Coronary artery (tissue), 2 donors: ENCODE measurements around the gene UROC1.

ENCODE experiments used
- DNase-seq: peaks from one replicate; pipeline ENCODE4 v3.0.0-alpha.2; 2017; ENCODE audit warnings: low spot score
- H3K27ac ChIP-seq, 2 donors: fragments of 200-600 bp; sonication (generic); one replicate each; pipeline ENCODE4 v1.5.1; 2016 to 2019
- H3K4me3 ChIP-seq: fragments of 200-600 bp; sonication (generic); 2 replicates; pipeline ENCODE4 v1.5.1; 2016; ENCODE audit warnings: mild to moderate bottlenecking, moderate library complexity
- TF ChIP-seq, protein P1 (sequence below): fragments of 200-600 bp; sonication (generic); IDR thresholded peaks from one replicate; pipeline ENCODE4 v1.5.1; 2019; ENCODE audit warnings: antibody characterized with exemption

The UROC1 gene

DNA sequence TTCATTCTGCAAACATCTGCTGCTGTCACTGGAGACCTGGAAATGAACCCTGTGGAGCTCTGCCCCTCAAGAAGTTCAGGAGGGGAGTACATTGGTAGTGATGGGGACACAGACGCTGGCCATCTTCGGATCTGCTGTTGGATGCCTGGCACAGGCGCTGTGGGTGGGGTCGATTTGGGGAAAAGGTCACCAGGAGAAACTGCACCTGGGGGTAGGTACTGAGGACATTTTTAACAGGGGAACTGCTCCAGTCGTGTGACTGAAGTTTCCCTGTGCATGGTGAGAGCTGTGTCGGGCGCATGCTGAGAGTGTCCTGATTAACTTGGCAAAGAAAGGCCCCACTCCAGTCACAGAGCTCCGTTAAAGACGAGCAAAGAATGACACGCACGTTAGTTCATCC is 3.4 kb downstream of the UROC1 start:
- no peak overlapping the region for H3K27ac ChIP-seq
- H3K4me3 ChIP-seq = no peak overlapping the region
- TF ChIP-seq, protein P1, sequence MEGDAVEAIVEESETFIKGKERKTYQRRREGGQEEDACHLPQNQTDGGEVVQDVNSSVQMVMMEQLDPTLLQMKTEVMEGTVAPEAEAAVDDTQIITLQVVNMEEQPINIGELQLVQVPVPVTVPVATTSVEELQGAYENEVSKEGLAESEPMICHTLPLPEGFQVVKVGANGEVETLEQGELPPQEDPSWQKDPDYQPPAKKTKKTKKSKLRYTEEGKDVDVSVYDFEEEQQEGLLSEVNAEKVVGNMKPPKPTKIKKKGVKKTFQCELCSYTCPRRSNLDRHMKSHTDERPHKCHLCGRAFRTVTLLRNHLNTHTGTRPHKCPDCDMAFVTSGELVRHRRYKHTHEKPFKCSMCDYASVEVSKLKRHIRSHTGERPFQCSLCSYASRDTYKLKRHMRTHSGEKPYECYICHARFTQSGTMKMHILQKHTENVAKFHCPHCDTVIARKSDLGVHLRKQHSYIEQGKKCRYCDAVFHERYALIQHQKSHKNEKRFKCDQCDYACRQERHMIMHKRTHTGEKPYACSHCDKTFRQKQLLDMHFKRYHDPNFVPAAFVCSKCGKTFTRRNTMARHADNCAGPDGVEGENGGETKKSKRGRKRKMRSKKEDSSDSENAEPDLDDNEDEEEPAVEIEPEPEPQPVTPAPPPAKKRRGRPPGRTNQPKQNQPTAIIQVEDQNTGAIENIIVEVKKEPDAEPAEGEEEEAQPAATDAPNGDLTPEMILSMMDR = no peak
- no peak for DNase-seq

DNA sequence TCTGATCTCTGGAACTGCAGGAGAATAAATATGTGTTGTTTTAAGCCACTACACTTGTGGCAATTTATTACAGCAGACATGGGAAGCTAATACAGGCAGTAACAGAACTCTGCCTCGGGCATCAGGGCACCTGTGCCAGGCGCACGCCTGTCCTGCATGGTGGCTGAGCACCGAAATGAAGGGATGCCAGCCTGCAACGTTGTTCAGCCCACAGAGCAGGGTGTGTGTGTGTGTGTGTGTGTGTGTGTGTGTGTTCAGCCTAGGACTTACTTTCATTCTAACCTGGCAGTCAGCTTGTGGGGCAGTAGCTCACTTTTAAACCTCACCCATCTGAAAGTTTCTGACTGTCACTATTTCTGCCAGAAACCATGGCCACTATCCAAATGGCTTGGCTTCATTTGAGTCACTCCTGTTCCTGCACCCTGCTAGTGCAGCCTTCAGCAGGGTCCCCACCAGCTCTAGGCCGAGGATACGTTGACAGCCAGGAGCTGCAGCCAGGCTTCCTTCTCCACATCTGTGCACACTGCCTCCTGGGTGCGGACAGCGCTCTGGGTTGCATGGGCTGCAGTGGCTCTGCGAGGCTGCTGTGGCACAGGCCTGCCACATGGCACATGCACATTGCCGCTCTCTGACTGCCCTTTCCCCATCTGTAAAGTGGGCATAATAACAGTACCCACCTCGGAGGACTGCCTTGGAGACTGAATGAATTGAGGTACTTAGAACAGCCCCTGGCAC is 4.5 kb downstream of the UROC1 start:
- Histone ChIP-seq H3K4me3 (no peak overlapping the region), H3K27ac (no peak overlapping the region)
- TF ChIP-seq, protein P1 = no peak
- DNase-seq = no peak

DNA sequence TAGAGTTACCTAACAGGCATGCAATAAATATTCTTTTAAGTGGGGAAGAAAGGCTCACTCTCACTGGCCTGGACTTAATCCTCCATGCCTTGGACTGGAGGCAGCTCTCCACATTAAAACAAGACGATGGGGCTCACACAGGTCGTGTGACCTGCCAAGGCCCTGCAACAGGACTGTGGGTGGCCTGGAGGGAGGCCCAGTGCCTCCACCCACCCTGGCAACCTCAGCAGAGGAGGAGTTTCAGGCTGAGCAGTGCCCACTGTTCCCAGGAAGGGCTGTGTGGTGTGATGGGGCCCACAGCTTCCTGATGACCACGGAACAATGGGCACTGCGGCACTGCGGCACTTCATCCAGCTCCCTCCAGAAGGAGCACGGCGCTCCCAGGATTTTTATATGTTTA is 5.5 kb downstream of the UROC1 start:
- TF ChIP-seq, protein P1 = no peak
- Histone ChIP-seq H3K27ac (no peak overlapping the region), H3K4me3 (no peak overlapping the region)
- DNase-seq = no peak

DNA sequence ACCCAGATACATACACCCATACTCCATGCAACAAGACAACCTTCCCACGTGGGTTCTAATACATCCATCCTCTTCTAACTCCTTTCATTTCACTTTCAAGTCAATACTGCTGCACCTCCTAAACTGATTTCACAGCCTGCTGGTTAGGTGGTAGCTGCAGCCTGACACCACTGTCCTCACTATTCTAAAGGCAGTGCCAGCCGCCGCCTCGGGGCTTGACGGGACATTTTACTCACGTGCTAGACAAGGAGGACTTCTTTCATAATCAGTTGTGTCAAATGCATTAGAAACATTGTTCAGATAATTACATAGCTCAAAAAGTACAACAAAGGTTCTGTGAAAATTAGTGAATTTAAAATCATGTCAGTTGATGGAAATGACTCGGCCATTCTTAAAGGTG is 6.3 kb downstream of the UROC1 start:
- TF ChIP-seq, protein P1 = no peak
- no peak for DNase-seq
- Histone ChIP-seq H3K4me3 (no peak overlapping the region), H3K27ac (no peak overlapping the region)

DNA sequence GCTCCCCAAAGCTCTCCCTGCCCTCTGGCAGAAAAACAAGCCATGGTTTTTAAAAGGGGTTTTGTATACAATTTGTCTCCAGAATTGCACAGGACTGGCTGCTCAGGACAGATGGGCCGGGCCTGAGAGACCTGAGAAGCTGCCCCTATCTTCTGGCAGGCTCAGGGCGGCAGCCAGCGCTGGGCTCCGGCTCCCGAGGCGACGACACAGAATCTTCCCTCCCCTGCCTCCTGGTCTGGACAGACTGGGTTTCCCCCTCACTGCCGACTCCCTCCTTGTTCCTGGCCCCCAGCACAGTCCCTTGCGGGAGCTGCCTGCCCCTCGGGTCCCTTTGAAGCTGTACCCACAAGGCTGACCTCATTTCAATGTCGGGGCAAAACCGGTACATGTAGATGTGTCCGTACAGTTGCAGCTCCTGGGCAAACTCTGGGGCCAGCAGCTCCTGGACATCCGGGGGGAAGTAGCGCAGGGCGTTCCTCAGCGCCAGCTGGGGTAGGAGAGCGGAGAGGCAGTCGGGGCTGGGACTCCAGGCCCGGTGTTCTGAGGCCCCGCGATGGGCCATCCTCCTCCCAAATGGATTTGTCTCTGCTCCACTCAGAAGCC is 7.2 kb downstream of the UROC1 start:
- no peak overlapping the region for H3K4me3 ChIP-seq
- no peak for DNase-seq
- TF ChIP-seq, protein P1 = no peak
- H3K27ac ChIP-seq = no peak overlapping the region

DNA sequence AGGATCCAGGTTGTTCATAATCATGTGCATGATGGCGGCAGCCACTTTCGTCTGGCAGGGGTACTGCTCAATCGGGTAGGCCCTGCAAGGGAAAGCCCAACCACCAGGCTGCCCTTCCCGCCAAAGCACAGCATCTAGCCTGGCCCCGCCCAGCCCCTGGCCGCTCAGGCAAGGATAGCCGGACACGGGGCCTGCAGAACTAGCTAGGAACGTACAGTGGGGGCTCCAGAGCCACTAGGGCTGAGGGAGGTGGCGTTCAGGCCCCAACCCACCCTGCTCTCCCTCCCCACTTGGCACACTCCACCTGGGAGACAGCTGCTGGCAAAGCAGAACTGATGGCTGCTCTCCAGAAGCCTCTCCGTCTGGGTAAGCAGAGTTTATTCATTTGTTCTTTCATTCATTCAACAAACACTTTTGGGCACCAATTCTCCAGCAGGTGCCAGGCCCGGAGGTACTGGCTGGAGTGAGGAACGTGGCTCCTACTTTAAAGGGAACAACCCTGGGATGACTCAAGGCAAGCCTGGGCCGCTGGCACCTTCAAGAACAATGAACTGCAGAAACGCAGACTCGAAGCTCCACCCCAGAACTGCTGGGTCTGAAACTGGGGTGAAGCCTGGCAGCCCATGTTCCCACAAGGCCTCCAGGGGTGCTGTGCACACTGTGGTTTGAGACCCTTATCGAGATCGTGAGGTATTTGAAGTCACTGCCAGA is 7.8 kb downstream of the UROC1 start:
- Histone ChIP-seq H3K27ac (no peak overlapping the region), H3K4me3 (no peak overlapping the region)
- no peak for DNase-seq
- TF ChIP-seq, protein P1 = no peak
